IPS-NIHi11 (cell line): ENCODE measurements around the gene GPR12.
A peak's percentile ranks its signal among the peaks of the same experiment; 100 is the strongest.
"Not testable (repeated sequence)": the region's sequence is repeated elsewhere in the genome, so short reads cannot be mapped to it uniquely, and the experiment has no call there.

Source experiments
- DNase-seq: peaks from one replicate; pipeline ENCODE4 v3.0.0; 2012; ENCODE audit warnings: mixed read lengths, low spot score

Gene GPR12

DNA sequence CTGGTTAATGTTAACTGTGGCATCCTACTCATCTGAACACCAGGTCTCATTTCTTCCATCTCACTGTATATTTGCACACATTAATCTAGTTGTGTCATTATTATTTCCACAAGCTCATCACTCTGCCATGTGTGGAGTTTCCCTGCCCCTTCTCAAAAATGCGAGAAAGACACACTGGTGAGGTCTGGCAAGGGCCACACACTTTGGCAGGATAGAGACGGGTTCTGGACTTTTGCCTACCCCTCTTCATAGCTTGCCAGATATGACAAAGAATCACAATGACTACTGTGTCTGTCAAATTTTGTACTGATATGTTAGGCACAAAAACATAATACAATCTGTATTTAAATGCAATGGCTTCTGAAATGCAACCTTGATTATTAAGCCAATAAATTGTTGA is 12.9 kb downstream of the GPR12 start:
- DNase-seq = no peak

DNA sequence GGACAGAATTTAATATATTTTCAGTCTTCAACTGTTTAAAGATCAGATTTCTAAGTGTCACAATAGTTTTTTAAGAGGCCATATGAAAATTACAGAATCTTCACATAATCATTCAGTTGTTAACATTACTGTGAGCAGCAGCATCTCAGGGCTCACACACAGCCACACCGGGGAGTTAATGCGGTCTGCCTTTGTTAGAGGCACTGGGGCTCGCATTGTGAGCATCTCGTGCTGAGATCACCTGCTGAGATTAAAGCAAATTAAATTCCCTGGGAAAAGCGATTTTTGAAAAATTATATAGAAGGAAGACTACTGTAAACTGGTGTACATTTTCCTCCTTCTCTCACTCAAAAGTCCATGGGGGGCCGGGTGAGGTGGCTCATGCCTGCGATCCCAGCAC is 16.6 kb downstream of the GPR12 start:
- DNase-seq = peak; percentile 19

DNA sequence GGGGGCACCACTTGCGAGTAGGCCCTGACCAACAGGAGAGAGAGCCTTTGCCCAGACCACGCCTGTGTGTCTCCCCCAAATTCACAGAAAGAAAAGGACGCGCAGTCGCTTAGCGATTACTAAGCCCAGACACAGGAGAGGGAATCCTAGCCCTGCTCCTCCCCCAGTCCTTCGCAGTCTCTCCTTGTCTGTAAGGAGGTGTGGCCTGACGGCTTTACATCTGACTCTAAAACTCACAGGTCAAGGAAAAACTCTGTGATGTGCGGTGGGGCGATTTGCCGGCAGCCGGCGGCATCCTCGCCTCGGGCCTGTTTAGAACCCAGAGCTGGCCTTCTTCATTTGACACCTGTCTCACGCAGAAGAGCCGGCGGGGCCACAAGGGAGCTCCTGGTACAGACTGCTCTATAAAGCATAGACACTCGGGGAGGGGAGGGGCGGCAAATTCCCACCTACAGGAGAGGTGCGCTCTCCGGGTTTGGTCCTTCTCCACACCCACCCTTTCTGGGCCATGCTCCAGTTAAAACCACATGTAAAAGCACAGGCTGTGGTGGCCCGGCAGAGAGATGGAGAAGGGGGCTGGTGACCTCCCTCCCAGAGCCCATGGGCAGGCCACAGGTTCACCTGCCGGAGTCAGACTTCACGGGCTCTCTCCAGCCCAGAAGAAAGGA is 17.8 kb downstream of the GPR12 start:
- peak; percentile 28 for DNase-seq

DNA sequence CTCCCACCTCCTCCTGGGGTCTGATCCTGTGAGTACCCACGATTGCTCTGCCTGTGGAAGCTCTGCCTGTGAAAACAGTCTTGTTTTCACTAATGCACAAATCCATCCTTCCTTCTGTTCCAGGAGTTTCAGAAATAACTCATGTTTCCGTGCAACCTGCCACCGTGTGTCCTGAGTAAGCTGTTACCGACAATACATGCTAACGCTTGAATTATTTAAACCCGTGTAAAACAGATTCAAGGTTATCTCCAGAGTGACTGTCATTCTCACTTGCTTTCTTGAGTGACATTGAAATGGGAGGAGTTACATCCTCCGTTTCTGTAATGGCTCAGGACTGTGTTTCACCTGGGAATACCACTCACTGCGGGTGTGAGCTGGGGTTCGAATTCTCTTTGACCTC is 24.9 kb downstream of the GPR12 start:
- DNase-seq = no peak

DNA sequence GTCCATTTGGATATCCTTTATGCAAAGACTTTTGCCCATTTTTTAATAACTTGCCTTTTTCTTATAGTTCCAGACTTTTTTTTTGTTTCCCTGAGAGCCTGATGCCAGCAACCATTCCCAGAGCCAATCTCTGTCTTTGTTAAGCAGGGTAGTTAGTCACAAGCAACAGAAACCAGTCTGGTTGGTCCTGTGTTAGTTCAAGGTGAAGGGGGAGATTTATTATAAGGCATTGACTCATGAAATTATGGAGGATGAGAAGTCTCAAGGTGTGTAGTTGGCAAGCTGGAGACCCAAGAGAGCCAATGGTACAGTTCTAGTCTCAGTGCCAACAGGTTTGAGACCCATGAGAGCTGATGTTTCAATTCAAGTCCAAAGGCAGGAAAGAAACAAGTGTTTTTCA is 33.0 kb downstream of the GPR12 start:
- no peak for DNase-seq

DNA sequence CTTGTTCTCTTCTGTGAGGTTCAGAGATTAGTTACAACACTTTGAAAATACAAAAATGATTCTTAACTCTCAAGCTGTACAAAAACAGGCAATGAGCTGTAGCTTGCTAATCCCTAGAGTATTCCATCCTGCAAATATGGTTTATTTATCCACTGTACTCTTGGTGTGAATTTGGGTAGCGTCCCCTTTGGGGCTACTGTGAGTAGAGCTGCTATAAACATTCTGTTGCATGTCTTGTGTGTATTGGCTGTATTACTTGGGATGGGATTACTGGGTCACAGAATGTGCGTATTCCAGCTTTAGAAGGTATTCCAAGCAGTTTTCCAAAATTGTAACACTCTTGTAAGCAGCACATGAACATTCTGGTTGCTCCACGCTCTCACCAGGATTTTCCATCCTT is 33.5 kb downstream of the GPR12 start:
- DNase-seq = no peak

DNA sequence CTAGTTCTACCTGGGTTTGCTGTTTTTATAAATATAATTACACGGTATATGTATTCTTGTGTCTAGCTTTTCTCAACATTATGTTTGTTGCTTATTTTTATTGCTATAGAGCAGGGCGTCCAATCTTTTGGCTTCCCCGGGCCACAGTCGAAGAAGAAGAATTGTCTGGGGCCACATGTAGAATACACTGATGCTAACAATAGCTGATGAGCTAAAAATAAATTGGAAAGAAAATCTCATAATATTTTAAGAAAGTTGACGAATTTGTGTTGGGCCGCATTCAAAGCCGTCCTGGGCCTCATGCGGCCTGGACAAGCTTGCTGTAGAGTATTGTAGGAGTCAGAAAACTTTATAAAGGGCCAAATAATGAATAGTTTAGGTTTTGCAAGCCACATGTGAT is 33.9 kb downstream of the GPR12 start:
- DNase-seq = no peak

DNA sequence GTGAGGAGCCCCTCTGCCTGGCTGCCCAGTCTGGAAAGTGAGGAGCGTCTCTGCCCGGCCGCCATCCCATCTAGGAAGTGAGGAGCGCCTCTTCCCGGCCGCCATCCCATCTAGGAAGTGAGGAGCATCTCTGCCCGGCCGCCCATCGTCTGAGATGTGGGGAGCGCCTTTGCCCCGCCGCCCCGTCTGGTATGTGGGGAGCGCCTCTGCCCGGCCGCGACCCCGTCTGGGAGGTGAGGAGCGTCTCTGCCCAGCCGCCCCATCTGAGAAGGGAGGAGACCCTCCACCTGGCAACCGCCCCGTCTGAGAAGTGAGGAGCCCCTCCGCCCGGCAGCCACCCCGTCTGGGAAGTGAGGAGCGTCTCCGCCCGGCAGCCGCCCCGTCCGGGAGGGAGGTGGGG is 37.0 kb downstream of the GPR12 start:
- DNase-seq = not testable (repeated sequence)

DNA sequence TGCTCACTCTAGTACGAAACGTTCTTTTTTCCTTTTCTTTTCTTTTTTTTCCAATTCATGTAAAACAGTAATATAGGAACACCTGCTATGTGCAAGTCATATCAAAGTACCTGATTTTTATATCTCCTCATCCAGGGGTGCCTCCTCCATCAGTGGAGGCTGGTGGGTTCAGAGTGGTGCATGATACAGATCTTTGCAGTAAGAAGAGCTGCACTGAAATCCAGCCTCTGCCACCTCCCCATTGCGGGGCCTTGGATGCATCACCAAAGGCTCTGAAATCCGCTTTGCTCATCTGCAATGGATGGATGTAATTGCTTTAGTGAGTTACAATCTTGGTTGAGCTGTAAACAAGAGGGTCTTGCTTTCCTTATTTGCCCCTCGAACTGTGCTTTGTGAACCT is 38.3 kb downstream of the GPR12 start:
- DNase-seq = no peak

DNA sequence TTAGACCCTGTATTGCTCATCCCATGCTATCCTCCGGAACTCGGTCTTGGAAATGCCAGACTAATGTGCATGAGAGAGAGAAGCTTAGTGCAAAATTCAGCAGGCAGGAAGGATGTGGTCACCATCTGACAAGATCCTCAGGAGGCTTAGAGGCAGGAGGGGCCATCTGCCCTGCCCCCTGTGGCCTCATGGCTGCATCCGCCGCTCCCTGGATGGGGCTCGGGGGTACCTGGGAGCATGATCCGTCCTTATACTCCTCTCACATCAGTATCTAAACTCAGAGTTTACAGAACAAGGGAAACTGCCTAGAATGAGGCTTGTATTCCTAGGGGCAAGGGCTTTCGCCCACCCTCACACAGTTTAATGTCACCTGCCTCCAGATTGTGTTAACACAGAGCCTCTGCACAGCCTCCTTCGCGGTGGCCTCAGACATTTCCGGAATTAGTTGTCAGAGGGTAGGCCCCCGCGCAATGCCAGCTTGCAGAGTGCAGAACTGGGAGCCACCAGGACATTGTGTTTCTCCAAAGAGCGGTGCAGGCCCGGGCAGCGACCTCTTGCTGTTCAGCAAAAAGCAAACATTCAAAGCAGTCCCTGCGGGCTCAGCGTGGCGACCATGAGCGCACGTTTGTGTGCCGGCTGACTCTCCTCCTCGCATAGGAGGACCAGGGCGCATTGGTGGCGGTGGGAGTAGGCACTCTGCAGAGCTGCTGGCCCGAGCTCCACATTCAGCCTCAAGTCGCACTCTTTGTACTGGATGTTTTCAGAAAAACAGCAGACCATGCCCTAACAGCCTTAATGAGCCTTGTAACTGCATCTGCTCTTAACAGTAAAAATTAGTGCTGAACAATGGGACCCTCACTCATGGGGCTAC is 39.1 kb downstream of the GPR12 start:
- no peak for DNase-seq

DNA sequence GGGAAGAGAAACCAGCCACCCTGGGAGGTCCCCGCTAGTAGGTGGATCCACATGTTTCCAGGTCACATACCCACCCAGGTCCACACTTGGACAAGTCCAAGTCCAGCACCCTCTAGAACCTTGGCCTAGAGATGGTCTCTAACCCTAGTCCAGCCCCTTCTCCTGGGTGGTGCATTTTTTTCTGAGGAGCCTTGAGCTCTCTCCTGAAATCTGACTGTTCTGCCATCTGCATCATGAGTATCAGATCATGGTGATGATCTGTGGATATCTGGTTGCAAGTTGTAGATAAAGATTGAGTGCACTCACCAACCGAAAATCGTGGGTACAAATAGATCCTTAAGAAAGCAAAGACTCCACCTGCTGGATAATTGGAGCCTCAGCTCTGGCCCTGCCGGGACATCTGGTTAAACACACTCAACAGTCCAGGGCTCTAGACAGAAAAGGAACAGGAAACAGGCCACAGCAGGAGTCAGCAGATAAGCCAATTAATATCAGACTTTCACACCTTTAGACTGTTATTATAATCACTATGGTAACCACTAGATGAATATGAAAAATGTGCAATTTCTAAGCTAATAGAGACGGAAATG is 41.1 kb downstream of the GPR12 start:
- peak; percentile 25 for DNase-seq

DNA sequence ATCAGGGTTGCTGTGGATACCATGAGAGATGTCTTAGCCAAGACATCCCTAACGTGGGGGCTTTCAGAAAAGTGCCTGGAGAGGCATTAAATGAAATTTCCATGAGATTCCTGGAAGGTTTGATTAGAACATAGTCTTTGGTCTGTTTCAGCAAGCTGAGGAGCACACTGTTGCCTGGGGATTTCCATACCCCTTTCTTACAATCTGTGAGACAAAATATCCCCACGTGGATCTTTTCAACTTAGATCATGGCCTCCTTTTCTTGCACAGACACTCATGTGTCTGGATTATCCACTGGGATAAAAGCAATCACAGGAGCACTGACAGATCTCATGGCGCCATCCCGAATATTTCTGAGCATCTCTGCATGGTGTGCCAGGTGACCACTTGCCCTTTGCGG is 41.7 kb downstream of the GPR12 start:
- DNase-seq = no peak

DNA sequence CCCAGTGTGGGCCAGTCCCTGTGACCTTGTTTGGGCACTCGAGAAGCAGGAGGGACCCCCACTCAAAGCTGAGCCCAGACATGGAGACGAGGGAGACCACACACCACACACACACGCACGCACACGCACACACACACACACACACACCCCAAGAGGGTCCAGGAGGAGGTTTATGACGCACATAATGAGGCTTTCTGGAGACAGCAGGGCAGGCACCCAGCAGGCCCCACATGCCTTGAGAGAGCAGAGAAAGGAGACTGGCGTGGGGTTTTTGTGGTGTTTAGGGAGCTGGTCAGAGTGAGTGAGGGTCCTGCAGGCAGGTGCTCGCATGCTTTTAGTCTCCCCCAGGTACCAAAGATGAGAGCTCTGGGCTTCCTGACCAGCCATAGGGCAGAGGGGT is 42.4 kb downstream of the GPR12 start:
- no peak for DNase-seq

DNA sequence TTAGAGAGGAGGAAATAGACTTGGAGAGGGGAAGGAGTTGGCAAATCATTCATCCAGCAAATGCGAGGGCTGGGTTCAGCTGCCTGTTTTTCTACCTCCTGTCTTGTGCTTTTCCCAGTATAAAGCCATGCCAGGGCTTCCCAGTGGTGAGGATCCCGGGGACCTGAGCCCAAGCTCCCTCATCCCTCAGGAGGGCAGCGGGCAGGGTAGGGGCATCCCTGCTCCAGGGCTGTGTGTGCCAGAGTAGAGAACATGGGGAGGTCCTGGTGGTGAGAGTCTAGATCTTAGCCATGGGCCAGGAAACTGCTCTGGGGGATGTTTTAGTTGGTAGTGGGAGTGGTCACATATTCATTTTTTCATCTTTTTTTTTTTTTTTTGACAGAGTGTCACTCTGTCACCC is 43.6 kb downstream of the GPR12 start:
- no peak for DNase-seq

DNA sequence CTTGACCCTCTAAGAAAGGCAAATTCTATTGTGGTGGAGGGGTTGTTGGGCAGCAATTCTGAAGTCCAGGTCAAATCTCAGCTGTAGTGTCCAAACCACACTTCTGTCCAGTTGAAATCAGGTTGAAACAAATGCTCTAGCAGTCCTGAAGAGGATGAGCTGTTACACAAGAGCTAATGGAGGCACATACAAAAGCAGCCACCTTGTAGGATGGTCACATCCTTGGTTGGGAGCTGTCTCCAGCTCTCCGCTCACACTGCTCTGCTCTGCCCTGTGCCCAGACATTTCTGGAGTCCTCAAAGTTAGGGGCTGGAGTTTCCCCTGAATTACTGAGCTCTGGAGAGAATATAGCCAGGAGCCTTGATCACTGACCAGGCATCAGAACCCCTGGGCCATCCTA is 47.2 kb downstream of the GPR12 start:
- no peak for DNase-seq

DNA sequence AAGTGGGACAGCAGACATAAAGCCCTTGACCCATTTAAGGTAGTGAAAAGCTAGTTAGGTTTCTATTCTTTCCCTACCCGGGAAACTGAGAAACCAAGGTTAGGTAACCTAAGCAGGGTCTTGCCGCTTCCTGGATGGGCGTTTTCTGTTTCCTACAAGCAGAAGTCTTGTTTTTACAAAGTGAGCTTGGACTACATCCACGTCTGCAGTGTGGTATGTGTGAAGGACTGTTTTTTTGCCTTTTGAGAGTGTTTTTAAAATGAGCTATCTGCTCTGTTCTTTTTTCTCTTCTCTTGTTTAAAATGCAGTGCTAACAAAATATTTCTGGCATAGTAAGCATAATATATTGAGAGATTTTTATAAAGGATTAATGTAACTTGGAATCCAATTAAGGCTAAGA is 49.4 kb downstream of the GPR12 start:
- no peak for DNase-seq

DNA sequence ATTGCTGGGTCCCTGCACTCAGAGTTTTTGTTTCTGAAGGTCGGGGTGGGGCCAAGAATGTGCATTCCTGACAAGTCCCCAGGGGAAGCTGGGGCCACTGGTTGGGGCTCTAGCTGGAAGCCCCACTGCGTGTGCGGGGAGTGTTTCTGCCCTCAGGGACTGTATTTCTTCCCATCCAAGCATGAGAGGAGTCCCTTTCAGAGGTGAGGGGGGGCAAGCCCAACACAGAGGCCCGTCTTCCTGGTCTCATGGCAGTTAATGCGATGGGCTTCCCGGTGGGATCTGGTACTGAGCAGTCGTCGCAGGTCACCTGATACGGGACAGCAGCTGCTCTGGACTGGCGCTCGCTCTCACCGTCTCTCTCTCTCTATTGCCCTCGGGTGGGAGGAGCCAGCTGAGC is 50.4 kb downstream of the GPR12 start:
- DNase-seq = no peak

DNA sequence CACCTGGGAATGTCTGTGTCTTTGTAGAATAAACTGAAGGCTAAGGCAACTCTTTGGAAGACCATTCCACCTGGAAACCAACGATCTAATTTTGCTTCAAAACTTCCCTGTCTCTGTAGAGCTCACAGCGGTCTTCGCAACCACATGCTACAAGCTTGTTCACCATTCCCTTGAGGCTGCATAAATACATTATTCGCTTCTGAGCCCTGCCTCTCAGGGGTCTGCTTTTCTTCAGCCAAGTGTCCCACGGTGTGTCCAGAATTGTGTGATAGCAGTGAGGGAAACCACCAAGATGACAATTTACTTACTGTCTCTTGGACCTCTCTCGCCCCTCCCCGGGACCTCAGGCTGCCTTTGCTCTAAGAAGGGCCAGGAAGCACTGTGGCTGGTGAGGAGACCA is 51.1 kb downstream of the GPR12 start:
- DNase-seq = no peak

DNA sequence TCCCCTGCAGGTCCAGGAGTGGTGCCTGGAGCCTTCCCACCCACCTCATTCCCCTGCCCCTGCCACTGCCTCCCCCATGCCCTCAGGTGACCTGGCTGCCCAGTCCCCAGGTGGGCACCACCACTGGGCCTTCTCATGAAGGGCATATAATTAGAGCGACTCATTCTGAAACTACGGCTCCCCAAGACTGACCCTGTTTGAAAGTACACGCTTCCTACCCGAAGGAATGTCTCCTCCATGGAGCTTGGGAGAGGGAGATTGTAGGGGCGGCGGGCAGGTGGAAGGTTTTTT is 52.6 kb downstream of the GPR12 start:
- no peak for DNase-seq

DNA sequence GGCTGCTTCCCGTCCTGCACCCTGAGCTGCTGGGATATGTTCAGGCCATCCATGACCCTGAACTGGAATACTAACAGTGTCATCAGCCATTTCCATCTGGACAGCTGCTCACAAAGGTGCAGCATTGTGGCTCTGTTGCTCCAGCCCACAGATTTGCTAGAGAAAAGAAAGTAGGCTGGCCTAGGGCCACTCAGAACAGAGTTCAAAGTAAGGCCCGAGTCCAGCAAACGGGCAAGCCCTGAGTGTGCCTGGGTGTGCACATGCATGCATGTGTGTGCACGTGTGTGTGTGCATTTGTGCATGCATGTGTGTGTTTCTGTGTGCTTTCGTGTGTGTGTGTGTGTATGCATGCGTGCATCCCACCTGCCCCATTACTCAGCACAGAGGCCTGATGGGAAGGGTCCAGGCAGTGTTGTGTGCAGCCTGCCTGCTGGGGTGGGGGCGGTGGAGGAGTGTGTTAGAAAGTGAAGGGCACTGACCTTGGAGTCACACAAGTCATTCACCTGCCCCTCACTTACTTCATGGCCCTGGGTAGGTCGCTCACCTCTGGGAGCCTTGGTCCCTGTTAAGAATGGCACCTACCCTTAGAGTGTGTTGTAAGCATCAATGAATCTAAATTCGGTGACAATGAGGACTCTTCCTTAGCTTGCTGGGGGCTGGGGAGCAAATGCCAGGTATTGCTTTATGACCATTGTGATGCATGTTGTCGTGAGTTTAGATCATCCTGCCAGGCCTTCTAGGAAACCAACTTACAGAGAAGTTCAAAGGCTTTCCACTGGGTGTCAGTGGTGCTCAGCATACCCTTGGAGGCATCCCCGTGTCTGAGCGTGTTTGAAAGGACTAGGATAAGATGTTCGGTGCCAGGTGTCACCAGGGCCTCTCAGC is 53.2 kb downstream of the GPR12 start:
- DNase-seq = peak; percentile 69

DNA sequence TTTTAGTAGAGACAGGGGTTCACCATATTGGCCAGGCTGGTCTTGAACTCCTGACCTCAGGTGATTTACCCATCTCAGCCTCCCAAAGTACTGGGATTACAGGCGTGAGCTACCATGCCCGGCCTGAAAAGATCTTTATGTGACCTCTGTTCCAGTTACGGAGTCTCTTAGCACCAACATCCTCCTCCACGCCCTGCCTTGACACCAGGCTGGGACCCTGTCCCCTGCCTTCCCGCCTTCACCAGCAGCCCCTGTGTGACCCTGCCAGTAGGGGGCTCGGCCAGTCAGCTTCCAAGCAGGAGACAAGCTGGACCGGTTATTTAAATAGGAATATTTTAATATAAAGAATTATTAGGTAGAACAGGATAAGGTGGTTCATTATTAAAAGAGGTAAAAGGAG is 54.2 kb downstream of the GPR12 start:
- no peak for DNase-seq

DNA sequence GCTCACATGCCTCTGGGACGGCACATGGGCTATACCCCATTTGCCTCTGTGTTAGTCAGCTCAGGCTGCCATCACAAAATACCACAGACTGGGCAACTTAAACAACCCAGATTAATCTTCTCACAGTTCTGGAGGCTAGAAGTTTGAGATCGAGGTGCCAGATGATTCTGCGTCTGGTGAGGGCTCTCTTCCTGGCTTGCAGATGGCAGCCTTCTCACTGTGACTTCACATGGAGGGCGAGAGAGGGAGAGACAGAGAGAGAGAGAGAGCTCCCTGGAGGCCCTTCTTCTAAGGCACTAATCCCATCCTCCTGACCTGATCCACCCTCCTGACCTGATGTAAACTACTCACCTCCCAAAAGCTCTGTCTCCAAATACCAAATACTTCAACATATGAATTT is 55.0 kb downstream of the GPR12 start:
- DNase-seq = no peak
